Hepatocyte (in vitro differentiated cells): ENCODE measurements around the gene NDST4. TPM values are rescaled to one million over a fixed set of nuclear protein-coding genes. Genes with fewer than 3 reads are reported as not detected.

ENCODE experiments used
- DNase-seq: peaks from one replicate; pipeline ENCODE4 v3.0.0-alpha.2; 2016; ENCODE audit warnings: low spot score
- H2AFZ ChIP-seq: fragments of 200-600 bp; sonication (generic); 2 replicates; pipeline ENCODE4 v1.6.0; 2016; ENCODE audit warnings: antibody characterized with exemption, mild to moderate bottlenecking
- H3K27ac ChIP-seq: fragments of 200-600 bp; sonication (generic); 2 replicates; pipeline ENCODE4 v1.5.1; 2016; ENCODE audit warnings: mild to moderate bottlenecking
- H3K27me3 ChIP-seq: fragments of 200-600 bp; sonication (generic); 2 replicates; pipeline ENCODE4 v1.6.1; 2016
- H3K36me3 ChIP-seq: fragments of 200-600 bp; sonication (generic); replicated peaks from 2 replicates; pipeline ENCODE4 v1.5.1; 2016; ENCODE audit warnings: low read depth; ENCODE audit not compliant: insufficient read depth
- H3K4me1 ChIP-seq: fragments of 200-600 bp; sonication (generic); 2 replicates; pipeline ENCODE4 v1.5.1; 2016; ENCODE audit warnings: mild to moderate bottlenecking, moderate library complexity; ENCODE audit not compliant: insufficient read depth
- H3K4me2 ChIP-seq: fragments of 200-600 bp; sonication (generic); 2 replicates; pipeline ENCODE4 v1.6.0; 2016
- H3K4me3 ChIP-seq: fragments of 200-600 bp; sonication (generic); 2 replicates; pipeline ENCODE4 v1.5.1; 2016; ENCODE audit warnings: mild to moderate bottlenecking
- H3K79me2 ChIP-seq: fragments of 200-600 bp; sonication (generic); 2 replicates; pipeline ENCODE4 v1.6.0; 2017; ENCODE audit warnings: mild to moderate bottlenecking
- H3K9me2 ChIP-seq: fragments of 200-600 bp; sonication (generic); replicated peaks from 2 replicates; pipeline ENCODE4 v1.6.0; 2017; ENCODE audit warnings: mild to moderate bottlenecking; ENCODE audit not compliant: insufficient read depth
- H3K9me3 ChIP-seq: fragments of 200-600 bp; sonication (generic); 2 replicates; pipeline ENCODE4 v1.5.1; 2016; ENCODE audit warnings: low read depth, mild to moderate bottlenecking
- H4K20me1 ChIP-seq: fragments of 200-600 bp; sonication (generic); 2 replicates; pipeline ENCODE4 v1.6.0; 2016; ENCODE audit warnings: mild to moderate bottlenecking; ENCODE audit not compliant: insufficient read depth, poor library complexity, severe bottlenecking
- CTCF ChIP-seq: fragments of 200-600 bp; sonication (generic); IDR thresholded peaks from 2 replicates; pipeline ENCODE4 v1.5.1; 2016; ENCODE audit warnings: antibody characterized with exemption, mild to moderate bottlenecking; ENCODE audit not compliant: poor library complexity
- EZH2 ChIP-seq: fragments of 200-600 bp; sonication (generic); IDR thresholded peaks from 2 replicates; pipeline ENCODE4 v1.6.1; 2016; ENCODE audit warnings: antibody characterized with exemption, mild to moderate bottlenecking, borderline replicate concordance
- EZH2phosphoT487 ChIP-seq: fragments of 200-600 bp; sonication (generic); IDR thresholded peaks from one replicate; pipeline ENCODE4 v1.6.1; 2018; ENCODE audit warnings: antibody characterized with exemption, mild to moderate bottlenecking, low read depth, moderate library complexity; ENCODE audit not compliant: unreplicated experiment, severe bottlenecking
- WGBS: methylation state at CpG from one replicate; pipeline ENCODE4 v1.1.6; 2016; ENCODE audit warnings: low lambda C conversion rate; ENCODE audit errors: missing lambda C conversion rate; 5-methylcytosine and 5-hydroxymethylcytosine counted together
- polyA plus RNA-seq: library from polyadenylated mRNA; unstranded; fragments of >200 nt; fragmentation: Nextera tagmentation; extraction: Ambion mirVana; gene quantifications from 2 replicates; pipeline ENCODE4 v1.2.1, GENCODE V29; 2016
- total RNA-seq: library from RNA; depleted of rRNA; stranded (reverse); fragments of >200 nt; gene quantifications from 2 replicates; pipeline ENCODE4 v1.2.3, GENCODE V29; 2014

Gene NDST4
- total and polyA plus RNA-seq, 2 experiments from 2014 or later, result 0.37 TPM; not detected in 1

DNA sequence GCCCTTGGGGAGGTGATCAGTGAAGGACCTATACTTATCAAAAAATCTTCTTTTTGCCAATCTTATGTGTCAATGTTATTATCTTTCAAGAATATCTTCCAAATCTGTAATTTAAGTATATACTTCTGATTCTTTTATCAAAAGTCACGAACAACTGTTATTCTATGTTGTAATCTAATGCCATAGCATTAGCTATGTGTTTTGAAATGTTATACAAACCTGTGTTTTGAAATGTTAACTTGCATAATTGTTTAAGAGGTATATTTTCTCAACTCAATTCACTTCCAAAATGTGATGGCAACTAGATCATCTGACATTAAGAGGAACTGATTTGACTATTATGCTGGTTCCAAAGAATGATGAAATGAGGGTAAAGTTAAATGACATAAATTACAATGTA, 113.5 kb downstream of the NDST4 start:
- 90% methylated on average over 1 of the region's 1 CpG for WGBS
- no peak overlapping the region for H3K4me2 ChIP-seq
- no peaks in the 10 kb centered on the region for H3K9me3 ChIP-seq
- no peaks in the 10 kb centered on the region for H3K9me2 ChIP-seq
- H3K27ac ChIP-seq, result no peak overlapping the region
- no peaks in the 10 kb centered on the region for H3K79me2 ChIP-seq
- no peaks in the 10 kb centered on the region for H3K27me3 ChIP-seq
- H2AFZ ChIP-seq, result no peak overlapping the region
- DNase-seq, result no peak
- no peaks in the 10 kb centered on the region for H4K20me1 ChIP-seq
- no peaks in the 10 kb centered on the region for H3K36me3 ChIP-seq
- H3K4me3 ChIP-seq, result no peak overlapping the region
- H3K4me1 ChIP-seq, result no peaks in the 10 kb centered on the region
- TF ChIP-seq EZH2 (no peak), CTCF (no peak), EZH2phosphoT487 (no peak)

DNA sequence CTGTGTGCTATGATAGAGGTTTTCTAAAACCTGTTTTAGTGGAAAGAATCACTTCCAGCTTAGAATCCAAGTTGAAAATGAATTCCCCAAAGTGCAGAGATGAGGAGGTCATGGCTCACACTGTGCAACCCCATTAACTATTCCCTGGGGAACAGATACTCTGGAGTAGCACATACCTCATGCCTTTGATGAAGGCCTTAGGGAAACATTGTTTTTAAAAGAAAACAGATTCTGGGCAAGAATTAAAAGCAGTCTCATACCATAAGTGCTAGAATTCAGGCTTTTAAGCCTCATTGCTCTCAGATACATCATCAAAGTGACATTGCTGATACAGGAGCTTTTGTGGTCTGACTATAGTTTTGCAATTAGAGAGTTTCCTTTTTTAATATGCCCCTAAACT, 115.1 kb downstream of the NDST4 start:
- no peak overlapping the region for H3K27ac ChIP-seq
- H3K27me3 ChIP-seq, result no peaks in the 10 kb centered on the region
- no peak for DNase-seq
- no peak overlapping the region for H3K4me3 ChIP-seq
- no peaks in the 10 kb centered on the region for H3K79me2 ChIP-seq
- no peak for TF ChIP-seq EZH2phosphoT487
- no peak for TF ChIP-seq EZH2
- TF ChIP-seq CTCF, result no peak
- no peaks in the 10 kb centered on the region for H3K9me2 ChIP-seq
- H3K4me1 ChIP-seq, result no peaks in the 10 kb centered on the region
- H2AFZ ChIP-seq, result no peak overlapping the region
- H3K9me3 ChIP-seq, result no peaks in the 10 kb centered on the region
- H3K4me2 ChIP-seq, result no peak overlapping the region
- H4K20me1 ChIP-seq, result no peaks in the 10 kb centered on the region
- H3K36me3 ChIP-seq, result no peaks in the 10 kb centered on the region

DNA sequence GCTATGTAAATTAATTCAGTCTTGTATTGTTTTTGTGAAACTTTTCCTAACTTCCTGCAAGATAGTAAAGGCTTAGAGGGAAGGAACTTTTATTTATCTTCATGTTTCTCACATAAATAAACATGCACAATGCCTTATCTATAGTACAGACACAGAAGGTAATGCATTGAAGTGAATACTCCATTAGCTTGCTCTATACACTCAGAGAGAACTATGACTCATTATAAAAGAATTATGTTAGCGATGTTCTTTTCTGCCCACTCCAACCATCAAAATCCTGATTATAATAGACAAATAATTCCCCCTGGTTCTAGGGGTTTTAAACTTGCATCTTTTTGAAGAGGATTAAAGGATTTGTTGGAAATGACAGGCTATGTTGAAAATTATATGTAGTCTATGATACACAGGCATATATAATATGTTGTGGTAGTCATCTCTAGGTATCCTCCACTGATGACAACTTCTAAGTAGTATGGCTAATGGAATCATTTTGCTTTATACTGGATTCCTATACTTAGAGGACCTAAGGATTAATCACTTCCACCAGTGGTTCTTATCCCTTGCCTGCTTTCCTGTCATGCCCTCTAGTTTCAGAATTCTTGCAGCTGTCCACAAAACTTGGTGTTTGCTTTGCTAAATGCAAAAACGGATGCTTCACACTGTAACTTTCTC, 115.7 kb downstream of the NDST4 start:
- no peaks in the 10 kb centered on the region for H4K20me1 ChIP-seq
- no peak for DNase-seq
- H3K9me2 ChIP-seq, result no peaks in the 10 kb centered on the region
- 54% methylated on average over 2 of the region's 2 CpGs for WGBS
- no peaks in the 10 kb centered on the region for H3K79me2 ChIP-seq
- H3K4me2 ChIP-seq, result no peak overlapping the region
- H3K36me3 ChIP-seq, result no peaks in the 10 kb centered on the region
- no peaks in the 10 kb centered on the region for H3K4me1 ChIP-seq
- TF ChIP-seq CTCF, result no peak
- H2AFZ ChIP-seq, result no peak overlapping the region
- no peak overlapping the region for H3K4me3 ChIP-seq
- no peaks in the 10 kb centered on the region for H3K9me3 ChIP-seq
- H3K27ac ChIP-seq, result no peak overlapping the region
- H3K27me3 ChIP-seq, result no peaks in the 10 kb centered on the region

GRCh38 chr4:114986133-114986532, 127.3 kb downstream of the NDST4 start:
- 78% methylated on average over 4 of the region's 4 CpGs for WGBS
- Histone ChIP-seq H3K9me2 (no peaks in the 10 kb centered on the region), H2AFZ (no peak overlapping the region), H3K79me2 (no peaks in the 10 kb centered on the region), H3K27me3 (no peaks in the 10 kb centered on the region), H3K9me3 (no peaks in the 10 kb centered on the region), H3K36me3 (no peaks in the 10 kb centered on the region), H4K20me1 (no peaks in the 10 kb centered on the region), H3K4me2 (no peak overlapping the region), H3K4me3 (no peak overlapping the region), H3K27ac (no peak overlapping the region), H3K4me1 (no peaks in the 10 kb centered on the region)
- no peak for TF ChIP-seq EZH2phosphoT487
- TF ChIP-seq EZH2, result no peak
- no peak for TF ChIP-seq CTCF
- DNase-seq, result no peak
